ENCODE data around the gene ASB11. TPM values are rescaled to one million over a fixed set of nuclear protein-coding genes. Genes with fewer than 3 reads are reported as not detected.

The ASB11 gene
- polyA plus RNA-seq, 1 donor from 2014 or later, result not detected

- Histone ChIP-seq H4K20me1 (ENCODE audit: insufficient read depth) (no peaks in the 10 kb centered on the region), H3K36me3 (ENCODE audit: insufficient read depth, low read length) (peaks cover 5% of the 10 kb centered on the region), H3K4me2 (ENCODE audit: low read length) (no peak overlapping the region), H3K27me3 (ENCODE audit: insufficient read depth, low read depth, low read length) (no peaks in the 10 kb centered on the region), H3K9me3 (ENCODE audit: low read length) (no peaks in the 10 kb centered on the region), H2AFZ (ENCODE audit: low read depth, low read length) (no peak overlapping the region), H3K9me2 (ENCODE audit: insufficient read depth, low read length) (no peaks in the 10 kb centered on the region), H3K27ac (ENCODE audit: low read length) (no peak overlapping the region), H3K4me3 (ENCODE audit: low read length) (no peak overlapping the region), H3K9ac (ENCODE audit: low read length) (no peak overlapping the region), H3F3A (ENCODE audit: insufficient read depth, low read length, poor library complexity, severe bottlenecking) (no peaks in the 10 kb centered on the region), H3K79me2 (replicated peaks; ENCODE audit: insufficient read depth, low read length) (no peaks in the 10 kb centered on the region)
- TF ChIP-seq REST (IDR thresholded peaks at IDR 0.05; ENCODE audit: borderline replicate concordance) (no peak), EP300 (conservative IDR thresholded peaks at IDR 0.05; ENCODE audit: poor library complexity, severe bottlenecking) (no peak), EZH2 (IDR thresholded peaks at IDR 0.05; ENCODE audit: borderline replicate concordance, insufficient read depth, low read length, poor library complexity, severe bottlenecking) (no peak), CTCF (IDR thresholded peaks at IDR 0.05; ENCODE audit: poor library complexity, severe bottlenecking) (no peak), TAF1 (IDR thresholded peaks at IDR 0.05; ENCODE audit: low read depth) (no peak), POLR2AphosphoS5 (IDR thresholded peaks at IDR 0.05) (no peak), SMC3 (conservative IDR thresholded peaks at IDR 0.05; ENCODE audit: poor library complexity) (no peak)
Observed at GRCh38 chrX:15322472-15322871, 7.0 kb upstream of the ASB11 start.

GRCh38 chrX:15322072-15322471, 6.6 kb upstream of the ASB11 start:
- Histone ChIP-seq H3K36me3 (ENCODE audit: insufficient read depth, low read length) (peaks cover 5% of the 10 kb centered on the region), H3K27me3 (ENCODE audit: insufficient read depth, low read depth, low read length) (no peaks in the 10 kb centered on the region), H3K27ac (ENCODE audit: low read length) (no peak overlapping the region)

More at GRCh38 chrX:15322072-15322471, 6.6 kb upstream of the ASB11 start:
- Histone ChIP-seq H3K9me2 (ENCODE audit: insufficient read depth, low read length) (no peaks in the 10 kb centered on the region), H3K4me3 (ENCODE audit: low read length) (no peak overlapping the region), H3K9ac (ENCODE audit: low read length) (no peak overlapping the region), H3K9me3 (ENCODE audit: low read length) (no peaks in the 10 kb centered on the region), H3F3A (ENCODE audit: insufficient read depth, low read length, poor library complexity, severe bottlenecking) (no peaks in the 10 kb centered on the region), H3K79me2 (replicated peaks; ENCODE audit: insufficient read depth, low read length) (no peaks in the 10 kb centered on the region), H3K4me2 (ENCODE audit: low read length) (no peak overlapping the region), H2AFZ (ENCODE audit: low read depth, low read length) (no peak overlapping the region), H4K20me1 (ENCODE audit: insufficient read depth) (no peaks in the 10 kb centered on the region)
- TF ChIP-seq EP300 (conservative IDR thresholded peaks at IDR 0.05; ENCODE audit: poor library complexity, severe bottlenecking) (no peak), CTCF (IDR thresholded peaks at IDR 0.05; ENCODE audit: poor library complexity, severe bottlenecking) (no peak), SMC3 (conservative IDR thresholded peaks at IDR 0.05; ENCODE audit: poor library complexity) (no peak), REST (IDR thresholded peaks at IDR 0.05; ENCODE audit: borderline replicate concordance) (no peak), EZH2 (IDR thresholded peaks at IDR 0.05; ENCODE audit: borderline replicate concordance, insufficient read depth, low read length, poor library complexity, severe bottlenecking) (no peak), RAD21 (conservative IDR thresholded peaks at IDR 0.05) (no peak), POLR2AphosphoS5 (IDR thresholded peaks at IDR 0.05) (no peak), MXI1 (conservative IDR thresholded peaks at IDR 0.05; ENCODE audit: poor library complexity, severe bottlenecking) (no peak), TAF1 (IDR thresholded peaks at IDR 0.05; ENCODE audit: low read depth) (no peak)
